Esophagus muscularis mucosa (tissue), 4 donors: ENCODE results near the gene EFHC1. TPM values are rescaled to one million over a fixed set of nuclear protein-coding genes. Genes with fewer than 3 reads are reported as not detected.

Experiments used
- DNase-seq: peaks from one replicate; pipeline ENCODE4 v3.0.0-alpha.2; 2017; ENCODE audit errors: extremely low spot score
- H3K27ac ChIP-seq, 4 donors: fragments of 200-600 bp; sonication (generic); replicated peaks in 1 of 4; 1 replicate in 3 of 4; 2 replicates in 1 of 4; pipeline ENCODE4 v1.5.1; 2016 to 2019; ENCODE audit warnings: mild to moderate bottlenecking in 1 of 4
- H3K27me3 ChIP-seq, 4 donors: fragments of 200-600 bp; sonication (generic); one replicate each; pipeline versions ENCODE4 v1.5.1 to v1.6.0; 2016 to 2019
- H3K36me3 ChIP-seq, 4 donors: fragments of 200-600 bp; sonication (generic); one replicate each; pipeline ENCODE4 v1.5.1; 2016 to 2019
- H3K4me1 ChIP-seq, 4 donors: fragments of 200-600 bp; sonication (generic); one replicate each; pipeline ENCODE4 v1.5.1; 2016 to 2019
- H3K4me3 ChIP-seq, 4 donors: fragments of 200-600 bp; sonication (generic); 1 replicate in 2 of 4; 2 replicates in 2 of 4; pipeline ENCODE4 v1.5.1; 2016 to 2019; ENCODE audit warnings: mild to moderate bottlenecking in 4 of 4, moderate library complexity in 1 of 4
- H3K9me3 ChIP-seq, 4 donors: fragments of 200-600 bp; sonication (generic); 1 replicate in 3 of 4; 2 replicates in 1 of 4; pipeline ENCODE4 v1.5.1; 2016 to 2019
- CTCF ChIP-seq, 3 experiments: fragments of 200-600 bp in 2 of 3; fragments of 450-650 bp in 1 of 3; sonication (generic) in 2 of 3; IDR thresholded peaks; one replicate each; pipeline ENCODE4 v1.5.1; 2017 to 2019; ENCODE audit warnings: antibody characterized with exemption in 3 of 3, mild to moderate bottlenecking in 2 of 3, moderate library complexity in 1 of 3
- EP300 ChIP-seq: sonication (generic); formaldehyde crosslinking; IDR thresholded peaks from one replicate; pipeline ENCODE4 v1.6.1; 2017; ENCODE audit warnings: antibody characterized with exemption
- POLR2A ChIP-seq: fragments of 450-650 bp; IDR thresholded peaks from one replicate; pipeline ENCODE4 v1.6.1; 2017; ENCODE audit warnings: antibody characterized with exemption, moderate library complexity, mild to moderate bottlenecking, low read depth
- POLR2AphosphoS5 ChIP-seq, 2 donors: sonication (generic); formaldehyde crosslinking; IDR thresholded peaks; one replicate each; pipeline ENCODE4 v1.6.1; 2017; ENCODE audit warnings: antibody characterized with exemption in 2 of 2
- WGBS: methylation state at CpG from one replicate; pipeline ENCODE4 v1.1.5; 2018; 5-methylcytosine and 5-hydroxymethylcytosine counted together
- intact Hi-C: fragments of 100-400 bp; cut with DNase I; formaldehyde crosslinking; loops from one replicate; pipeline ENCODE4 v1.15.1; 2023
- total RNA-seq, 4 donors: library from RNA; depleted of rRNA; stranded (reverse); fragments of >200 nt; gene quantifications; one replicate each; pipeline versions ENCODE4 v1.1.0 to v1.2.1, GENCODE V29; 2016

The EFHC1 gene
- total RNA-seq, 4 donors from 2014 or later = 7.5 to 21.2 (median 10.2) TPM

GRCh38 chr6:52514514-52514913, 94.4 kb downstream of the EFHC1 start:
- peak overlapping the region; percentile 77 to 85 (median 85) for H3K27ac ChIP-seq
- no peak for TF ChIP-seq POLR2A
- no peak for TF ChIP-seq EP300
- peak; percentile 54 to 64 for TF ChIP-seq POLR2AphosphoS5 (IDR thresholded peaks at IDR 0.05)
- no peak for TF ChIP-seq CTCF (IDR thresholded peaks at IDR 0.05)
- no peak overlapping the region for H3K4me3 ChIP-seq
- no peak for DNase-seq
- no peaks in the 10 kb centered on the region for H3K9me3 ChIP-seq
- H3K27me3 ChIP-seq = no peaks in the 10 kb centered on the region
- peaks cover 3 to 32% (median 22%) of the 10 kb centered on the region in 4 donors for H3K36me3 ChIP-seq
- intact Hi-C loops = no loop called here
- WGBS = 53% methylated on average over 7 of the region's 7 CpGs
- peaks cover 59 to 96% (median 88%) of the 10 kb centered on the region in 4 donors for H3K4me1 ChIP-seq

GRCh38 chr6:52515219-52515960, 95.2 kb downstream of the EFHC1 start:
- H3K4me3 ChIP-seq = no peak overlapping the region
- peaks cover 0 to 30% (median 18%) of the 10 kb centered on the region in 4 donors for H3K36me3 ChIP-seq
- peaks cover 62 to 97% (median 91%) of the 10 kb centered on the region in 4 donors for H3K4me1 ChIP-seq
- DNase-seq = no peak
- 32% methylated on average over 2 of the region's 2 CpGs for WGBS
- H3K27ac ChIP-seq = peak overlapping the region; percentile 60 to 85 (median 81)
- no peaks in the 10 kb centered on the region for H3K27me3 ChIP-seq
- intact Hi-C loops = loop anchor here (5.0 kb wide), 1 partner anchor 98 kb away; no protein-coding TSS in a partner anchor
- H3K9me3 ChIP-seq = no peaks in the 10 kb centered on the region
- TF ChIP-seq CTCF (IDR thresholded peaks at IDR 0.05) = no peak
- no peak for TF ChIP-seq EP300
- no peak for TF ChIP-seq POLR2AphosphoS5 (IDR thresholded peaks at IDR 0.05)
- no peak for TF ChIP-seq POLR2A

- H3K4me3 ChIP-seq = no peak overlapping the region
- peaks cover 0 to 25% (median 16%) of the 10 kb centered on the region in 4 donors for H3K36me3 ChIP-seq
- 85% methylated on average over 1 of the region's 1 CpG for WGBS
- H3K27me3 ChIP-seq = no peaks in the 10 kb centered on the region
- peaks cover 59 to 96% (median 94%) of the 10 kb centered on the region in 4 donors for H3K4me1 ChIP-seq
- no peak for DNase-seq
- H3K27ac ChIP-seq = peak overlapping the region in 2 of 4 donors; percentile 1 to 89
- H3K9me3 ChIP-seq = no peaks in the 10 kb centered on the region
- TF ChIP-seq POLR2AphosphoS5 (IDR thresholded peaks at IDR 0.05) (no peak), CTCF (IDR thresholded peaks at IDR 0.05) (no peak), POLR2A (no peak), EP300 (no peak)
- intact Hi-C loops = loop anchor here (2.0 to 5.0 kb wide), 2 partner anchors 57 to 99 kb away; no protein-coding TSS in a partner anchor
Observed at GRCh38 chr6:52516269-52516668, 96.1 kb downstream of the EFHC1 start.

GRCh38 chr6:52516943-52517342, 96.8 kb downstream of the EFHC1 start:
- Histone ChIP-seq H3K4me3 (no peak overlapping the region), H3K27ac (peak overlapping the region in 3 of 4 donors; percentile 79 to 89 (median 86)), H3K9me3 (no peaks in the 10 kb centered on the region), H3K36me3 (peaks cover 0 to 25% (median 16%) of the 10 kb centered on the region in 4 donors), H3K27me3 (no peaks in the 10 kb centered on the region), H3K4me1 (peaks cover 59 to 96% (median 94%) of the 10 kb centered on the region in 4 donors)
- intact Hi-C loops = loop anchor here (2.0 to 5.0 kb wide), 2 partner anchors 56 to 100 kb away; no protein-coding TSS in a partner anchor
- TF ChIP-seq POLR2A (no peak), EP300 (no peak), CTCF (IDR thresholded peaks at IDR 0.05) (no peak), POLR2AphosphoS5 (IDR thresholded peaks at IDR 0.05) (no peak)
- no peak for DNase-seq
- 92% methylated on average over 3 of the region's 3 CpGs for WGBS
